Urothelium cell line (cell line): ENCODE data around the gene PAX9.

Experiments used
- DNase-seq: peaks from one replicate; pipeline ENCODE4 v3.0.0; 2011; ENCODE audit warnings: low spot score, mixed read lengths
- FAIRE-seq: peaks from 2 replicates; lab custom pipeline; 2011; peaks lifted over from hg19 to GRCh38; lab: Jason Lieb, UNC

The PAX9 gene

DNA sequence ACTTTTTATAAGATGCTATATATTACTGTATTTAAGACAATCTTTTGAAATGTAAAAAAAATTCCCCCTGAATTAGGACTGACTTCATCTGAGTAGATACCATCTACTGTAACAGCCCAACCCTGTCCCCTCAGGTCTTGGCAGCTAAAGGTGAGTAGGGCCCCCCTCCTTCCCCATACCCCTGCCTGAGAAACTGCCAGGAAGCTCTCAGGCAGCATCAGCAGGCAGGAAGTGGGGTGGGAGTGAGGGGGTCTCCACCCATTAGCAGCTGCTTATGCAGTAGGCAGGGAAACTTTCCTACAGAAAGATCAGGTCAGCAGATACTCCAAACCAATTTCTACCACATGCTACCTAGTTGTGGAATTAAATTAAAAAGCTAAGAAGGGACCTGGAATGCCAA, 62.5 kb downstream of the PAX9 start:
- no peak for DNase-seq
- no peak for FAIRE-seq

DNA sequence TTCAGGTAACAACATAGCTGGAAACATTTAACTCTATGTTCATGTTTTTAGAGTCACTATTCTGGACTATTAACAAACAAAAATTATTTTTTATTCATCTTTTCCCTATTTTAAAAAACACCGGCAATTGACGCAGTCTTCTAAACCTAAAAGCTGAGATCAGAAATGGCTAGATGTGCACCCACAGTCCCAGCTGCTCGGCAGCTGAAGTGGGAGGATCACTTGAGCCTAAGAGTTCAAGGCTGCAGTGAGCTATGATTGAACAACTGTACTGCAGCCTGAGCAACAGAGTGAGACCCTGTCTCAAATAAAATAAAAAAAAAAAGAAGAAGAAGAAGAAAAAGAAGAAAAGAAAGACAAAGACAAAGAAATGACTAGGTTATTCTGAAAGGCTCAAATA, 64.5 kb downstream of the PAX9 start:
- DNase-seq = no peak
- FAIRE-seq = no peak
